Calu3 (cell line): Measurements from ENCODE around the gene GPRC5B. TPM values are rescaled to one million over a fixed set of nuclear protein-coding genes. Genes with fewer than 3 reads are reported as not detected.
A peak's percentile ranks its signal among the peaks of the same experiment; 100 is the strongest.

Source experiments
- BruUV-seq: library from RNA; stranded (reverse); fragments of 400-500 nt; replicated peaks from 2 replicates; lab custom pipeline; 2021; lab: Mats Ljungman, UMichigan
- CTCF ChIA-PET: fragments of 300-600 bp; sonication (Branson Sonifier 250); formaldehyde crosslinking; loops from one replicate; lab custom pipeline; 2022; ENCODE audit warnings: antibody characterized with exemption; lab: Charles Lee
- DNase-seq: peaks from one replicate; pipeline ENCODE4 v3.0.0; 2022
- H3K27ac Mint-ChIP-seq: one replicate; pipeline ENCODE4 v1.8.0; 2022; ENCODE audit warnings: mixed read lengths; ENCODE audit not compliant: unreplicated experiment
- H3K27me3 Mint-ChIP-seq: one replicate; pipeline ENCODE4 v1.8.0; 2022; ENCODE audit warnings: mixed read lengths; ENCODE audit not compliant: unreplicated experiment
- H3K36me3 Mint-ChIP-seq: one replicate; pipeline ENCODE4 v1.8.0; 2022; ENCODE audit warnings: mild to moderate bottlenecking, moderate library complexity, mixed read lengths; ENCODE audit not compliant: insufficient read depth, unreplicated experiment
- H3K4me1 Mint-ChIP-seq: one replicate; pipeline ENCODE4 v1.8.0; 2022; ENCODE audit warnings: mild to moderate bottlenecking, low read depth, mixed read lengths; ENCODE audit not compliant: unreplicated experiment
- H3K4me3 Mint-ChIP-seq: one replicate; pipeline ENCODE4 v1.8.0; 2022; ENCODE audit warnings: mild to moderate bottlenecking, low read depth, moderate library complexity, mixed read lengths; ENCODE audit not compliant: unreplicated experiment
- H3K9me3 Mint-ChIP-seq: one replicate; pipeline ENCODE4 v1.8.0; 2022; ENCODE audit warnings: low read depth, mixed read lengths; ENCODE audit not compliant: unreplicated experiment
- intact Hi-C: fragments of 100-400 bp; cut with micrococcal nuclease; formaldehyde crosslinking; loops from one replicate; pipeline ENCODE4 v1.10.0; 2022; ENCODE audit not compliant: unreplicated experiment
- total RNA-seq: library from RNA; stranded (reverse); gene quantifications from 2 replicates; pipeline ENCODE4 v1.2.3, GENCODE V29; 2022
- TF ChIP-seq, protein P1 (sequence below): fragments of 200-600 bp; IDR thresholded peaks from one replicate; pipeline ENCODE4 v1.8.0; 2022; ENCODE audit warnings: antibody characterized with exemption; ENCODE audit not compliant: unreplicated experiment

GPRC5B gene
- total RNA-seq, 1 experiment from 2014 or later, result 294 TPM

DNA sequence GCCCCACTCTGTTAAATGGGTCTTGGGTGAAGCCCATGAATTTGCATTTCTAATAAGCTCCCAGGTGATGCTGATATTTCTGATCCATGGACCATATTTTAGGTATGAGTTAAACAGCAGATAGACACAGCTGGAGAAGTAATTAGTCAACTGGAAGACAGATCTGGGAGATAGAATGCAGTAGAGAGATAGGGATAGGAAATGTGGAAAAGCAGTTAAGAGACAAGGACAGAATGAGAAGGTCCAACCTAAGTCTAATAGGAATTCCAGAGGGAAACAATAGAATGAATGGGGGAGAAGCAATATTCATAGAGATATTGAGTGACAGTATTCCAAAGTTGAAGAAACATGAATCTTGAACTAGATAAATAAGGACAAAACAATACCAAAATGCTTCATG, 71.7 kb downstream of the GPRC5B start:
- H3K27ac Mint-ChIP-seq, result peak overlapping the region; percentile 94
- H3K4me1 Mint-ChIP-seq, result peaks cover 94% of the 10 kb centered on the region
- no peaks in the 10 kb centered on the region for H3K9me3 Mint-ChIP-seq
- CTCF ChIA-PET, result no interaction called here
- intact Hi-C loops, result no loop called here
- TF ChIP-seq, protein P1, sequence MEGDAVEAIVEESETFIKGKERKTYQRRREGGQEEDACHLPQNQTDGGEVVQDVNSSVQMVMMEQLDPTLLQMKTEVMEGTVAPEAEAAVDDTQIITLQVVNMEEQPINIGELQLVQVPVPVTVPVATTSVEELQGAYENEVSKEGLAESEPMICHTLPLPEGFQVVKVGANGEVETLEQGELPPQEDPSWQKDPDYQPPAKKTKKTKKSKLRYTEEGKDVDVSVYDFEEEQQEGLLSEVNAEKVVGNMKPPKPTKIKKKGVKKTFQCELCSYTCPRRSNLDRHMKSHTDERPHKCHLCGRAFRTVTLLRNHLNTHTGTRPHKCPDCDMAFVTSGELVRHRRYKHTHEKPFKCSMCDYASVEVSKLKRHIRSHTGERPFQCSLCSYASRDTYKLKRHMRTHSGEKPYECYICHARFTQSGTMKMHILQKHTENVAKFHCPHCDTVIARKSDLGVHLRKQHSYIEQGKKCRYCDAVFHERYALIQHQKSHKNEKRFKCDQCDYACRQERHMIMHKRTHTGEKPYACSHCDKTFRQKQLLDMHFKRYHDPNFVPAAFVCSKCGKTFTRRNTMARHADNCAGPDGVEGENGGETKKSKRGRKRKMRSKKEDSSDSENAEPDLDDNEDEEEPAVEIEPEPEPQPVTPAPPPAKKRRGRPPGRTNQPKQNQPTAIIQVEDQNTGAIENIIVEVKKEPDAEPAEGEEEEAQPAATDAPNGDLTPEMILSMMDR, result no peak
- H3K36me3 Mint-ChIP-seq, result peaks cover 51% of the 10 kb centered on the region
- no peak for DNase-seq
- no peak overlapping the region for H3K4me3 Mint-ChIP-seq
- no TSS peak for BruUV-seq
- H3K27me3 Mint-ChIP-seq, result no peaks in the 10 kb centered on the region

DNA sequence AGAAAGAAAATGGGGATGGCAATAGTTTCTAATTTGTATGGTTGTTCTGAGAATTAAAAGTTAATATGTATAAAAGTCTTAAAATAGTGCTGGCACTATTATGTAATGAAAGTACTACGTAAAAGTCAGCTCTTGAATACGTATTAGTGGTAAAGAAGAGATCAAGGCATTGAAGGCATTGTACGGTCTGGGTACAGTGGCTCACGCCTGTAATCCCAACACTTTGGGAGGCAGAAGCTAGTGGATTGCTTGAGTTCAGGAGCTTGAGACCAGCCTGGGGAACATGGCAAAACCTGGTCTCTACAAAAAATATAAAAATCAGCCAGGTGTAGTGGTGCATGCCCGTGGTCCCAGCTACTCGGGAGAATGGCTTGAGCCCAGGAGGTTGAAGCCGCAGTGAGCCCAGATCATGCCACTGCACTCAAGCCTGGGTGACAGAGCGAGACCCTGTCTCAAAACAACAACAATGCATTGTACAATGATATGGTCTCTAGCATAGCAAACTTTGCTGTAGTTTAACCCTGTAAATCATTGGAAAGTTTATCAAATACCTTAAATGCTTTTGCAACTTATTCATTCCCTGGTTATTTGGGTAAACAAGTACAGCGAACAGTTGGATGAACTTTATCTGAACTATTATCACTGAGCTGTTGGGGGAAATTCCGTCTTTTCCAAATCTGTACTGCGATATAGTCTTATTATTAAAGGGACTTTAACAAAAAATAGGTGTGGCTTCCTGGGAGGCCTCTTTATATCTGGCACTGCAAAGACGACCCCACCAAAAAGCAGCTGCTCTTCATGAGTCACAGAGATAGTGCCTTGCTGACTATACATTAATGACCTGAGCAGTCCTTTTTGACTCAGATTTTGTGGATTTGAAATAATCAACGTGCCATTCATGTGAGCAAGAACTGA, 73.6 kb downstream of the GPRC5B start:
- TSS peak; percentile 81 for BruUV-seq
- CTCF ChIA-PET, result interaction anchor here (0.7 to 1.5 kb wide), 4 partner anchors 58 to 96 kb away, joined by 3 to 6 read pairs (median 5); no protein-coding TSS in a partner anchor

DNA sequence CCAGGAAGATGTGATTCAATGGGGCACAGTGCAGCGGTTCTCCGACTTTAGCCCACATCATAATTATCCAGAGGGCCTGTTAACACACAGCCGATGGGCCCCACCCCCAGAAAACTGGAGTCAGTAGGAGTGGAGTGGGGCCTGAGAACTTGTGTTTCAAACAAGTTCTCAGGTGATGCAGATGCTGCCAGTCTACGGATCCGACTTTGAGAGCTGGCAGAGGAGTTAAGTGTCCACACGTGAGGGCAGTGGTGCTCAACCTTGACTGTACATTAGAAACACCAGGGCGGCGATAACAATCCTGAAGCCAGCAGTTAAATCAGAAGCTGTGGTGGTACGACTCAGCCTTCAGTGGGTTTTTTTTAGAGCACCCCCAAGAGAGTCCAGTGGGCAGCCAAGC, 75.0 kb downstream of the GPRC5B start:
- TSS peak; percentile 36 for BruUV-seq
- H3K4me1 Mint-ChIP-seq, result peaks cover 94% of the 10 kb centered on the region

More for the DNA sequence above, 73.6 kb downstream of the GPRC5B start:
- peak; percentile 66 for DNase-seq
- TF ChIP-seq, protein P1, result no peak
- no peaks in the 10 kb centered on the region for H3K27me3 Mint-ChIP-seq
- peaks cover 46% of the 10 kb centered on the region for H3K36me3 Mint-ChIP-seq
- H3K4me1 Mint-ChIP-seq, result peaks cover 93% of the 10 kb centered on the region
- intact Hi-C loops, result no loop called here
- H3K27ac Mint-ChIP-seq, result peak overlapping the region; percentile 94
- H3K9me3 Mint-ChIP-seq, result peaks cover under 1% of the 10 kb centered on the region
- H3K4me3 Mint-ChIP-seq, result peak overlapping the region; percentile 45

DNA sequence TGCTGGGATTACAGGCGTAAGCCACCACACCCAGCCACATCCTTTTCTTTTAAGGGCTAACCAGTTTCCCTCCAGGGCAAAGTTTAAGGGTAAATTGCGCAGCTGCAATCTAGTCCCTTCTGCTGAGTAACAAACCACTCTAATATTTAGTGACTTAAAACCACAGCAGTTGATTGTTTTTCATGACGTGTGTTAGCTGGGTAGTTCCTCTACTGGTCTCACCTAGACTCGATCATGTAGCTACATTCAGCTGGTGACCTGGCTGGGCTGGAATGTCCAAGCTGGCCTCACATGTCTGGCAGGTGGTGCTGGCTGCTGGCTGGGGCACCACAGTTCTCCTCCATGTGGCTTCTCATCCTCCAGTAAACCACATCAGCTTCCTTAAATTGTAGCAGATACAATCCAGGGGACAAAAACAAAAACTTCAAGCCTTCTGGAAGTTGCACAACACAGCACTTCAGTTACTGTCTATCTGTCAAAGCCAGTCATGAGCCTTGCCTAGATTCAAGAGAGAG, 75.5 kb downstream of the GPRC5B start:
- TF ChIP-seq, protein P1, result no peak
- no peaks in the 10 kb centered on the region for H3K27me3 Mint-ChIP-seq
- peaks cover 4% of the 10 kb centered on the region for H3K9me3 Mint-ChIP-seq
- peak; percentile 84 for DNase-seq
- peaks cover 57% of the 10 kb centered on the region for H3K36me3 Mint-ChIP-seq
- BruUV-seq, result no TSS peak
- CTCF ChIA-PET, result interaction anchor here (0.6 to 1.1 kb wide), 3 partner anchors 16 to 226 kb away, joined by 4 read pairs; partner anchors contain the start of genes IQCK and KNOP1
- H3K27ac Mint-ChIP-seq, result peak overlapping the region; percentile 94
- intact Hi-C loops, result no loop called here
- H3K4me1 Mint-ChIP-seq, result peaks cover 94% of the 10 kb centered on the region
- no peak overlapping the region for H3K4me3 Mint-ChIP-seq

More for the DNA sequence above, 75.0 kb downstream of the GPRC5B start:
- Mint-ChIP-seq H3K4me3 (no peak overlapping the region), H3K36me3 (peaks cover 52% of the 10 kb centered on the region), H3K27ac (peak overlapping the region; percentile 94), H3K27me3 (no peaks in the 10 kb centered on the region), H3K9me3 (peaks cover 4% of the 10 kb centered on the region)
- no peak for DNase-seq
- TF ChIP-seq, protein P1, result no peak
- intact Hi-C loops, result no loop called here
- CTCF ChIA-PET, result interaction anchor here (0.5 to 1.1 kb wide), 3 partner anchors 32 to 226 kb away, joined by 3 to 4 read pairs (median 4); partner anchors contain the start of genes IQCK and KNOP1
